SK-N-SH treated with all-trans-retinoic acid at 6 μM for 48 hours (cell line): ENCODE measurements around the gene GCNA.
A peak's percentile ranks its signal among the peaks of the same experiment; 100 is the strongest.

ENCODE experiments used
- ATAC-seq: fragments of 200-7000 bp; cut with Tn5 transposase; 3 replicates; pipeline ENCODE4 v1.9.1; 2020; ENCODE audit warnings: mild to moderate bottlenecking, moderate library complexity
- ARNTL ChIP-seq: fragments of 450-650 bp; formaldehyde crosslinking; IDR thresholded peaks from 2 replicates; pipeline ENCODE4 v1.5.0; 2020; ENCODE audit warnings: low read depth, mild to moderate bottlenecking, moderate library complexity, borderline replicate concordance
- BACH2 ChIP-seq: fragments of 250-450 bp; sonication (Bioruptor Pico); IDR thresholded peaks from 2 replicates; pipeline ENCODE4 v1.9.0; 2021; ENCODE audit warnings: mild to moderate bottlenecking, borderline replicate concordance
- CREB5 ChIP-seq: fragments of 250-450 bp; sonication (Bioruptor Pico); IDR thresholded peaks from 2 replicates; pipeline ENCODE4 v1.5.1; 2020; ENCODE audit warnings: low read depth, mild to moderate bottlenecking, moderate library complexity
- CSDC2 ChIP-seq: fragments of 250-450 bp; sonication (Bioruptor Pico); IDR thresholded peaks from 2 replicates; pipeline ENCODE4 v1.5.0; 2020; ENCODE audit warnings: mild to moderate bottlenecking, moderate library complexity
- ESRRG ChIP-seq: fragments of 250-450 bp; sonication (Bioruptor Pico); IDR thresholded peaks from 2 replicates; pipeline ENCODE4 v1.6.1; 2021; ENCODE audit warnings: mild to moderate bottlenecking
- GLIS3 ChIP-seq: fragments of 250-450 bp; sonication (Bioruptor Pico); IDR thresholded peaks from 2 replicates; pipeline ENCODE4 v1.5.0; 2020; ENCODE audit warnings: mild to moderate bottlenecking, moderate library complexity
- PATZ1 ChIP-seq: fragments of 250-450 bp; sonication (Bioruptor Pico); IDR thresholded peaks from 2 replicates; pipeline ENCODE4 v1.8.0; 2020; ENCODE audit warnings: mild to moderate bottlenecking, moderate library complexity, borderline replicate concordance
- POU6F1 ChIP-seq: fragments of 250-450 bp; sonication (Bioruptor Pico); IDR thresholded peaks from 2 replicates; pipeline ENCODE4 v1.8.0; 2021; ENCODE audit warnings: low read depth, mild to moderate bottlenecking, moderate library complexity, borderline replicate concordance
- PPARA ChIP-seq: fragments of 250-450 bp; sonication (Bioruptor Pico); IDR thresholded peaks from 2 replicates; pipeline ENCODE4 v1.5.0; 2020; ENCODE audit warnings: mild to moderate bottlenecking, borderline replicate concordance
- RARB ChIP-seq: fragments of 250-450 bp; sonication (Bioruptor Pico); IDR thresholded peaks from 2 replicates; pipeline ENCODE4 v1.8.0; 2021; ENCODE audit warnings: mild to moderate bottlenecking, moderate library complexity
- SNAI2 ChIP-seq: fragments of 250-450 bp; sonication (Bioruptor Pico); IDR thresholded peaks from 2 replicates; pipeline ENCODE4 v1.5.0; 2020; ENCODE audit warnings: mild to moderate bottlenecking, moderate library complexity
- TCF4 ChIP-seq: fragments of 250-450 bp; sonication (Bioruptor Pico); IDR thresholded peaks from 2 replicates; pipeline ENCODE4 v1.8.0; 2021; ENCODE audit warnings: mild to moderate bottlenecking, moderate library complexity, borderline replicate concordance
- ZC3H10 ChIP-seq: fragments of 250-450 bp; sonication (Bioruptor Pico); IDR thresholded peaks from 2 replicates; pipeline ENCODE4 v1.5.1; 2021; ENCODE audit warnings: mild to moderate bottlenecking, moderate library complexity
- ZFP3 ChIP-seq: fragments of 250-450 bp; sonication (Bioruptor Pico); IDR thresholded peaks from 2 replicates; pipeline ENCODE4 v1.5.0; 2020; ENCODE audit warnings: mild to moderate bottlenecking, moderate library complexity
- ZFP30 ChIP-seq: fragments of 450-650 bp; formaldehyde crosslinking; IDR thresholded peaks from 2 replicates; pipeline ENCODE4 v1.5.0; 2022; ENCODE audit warnings: mild to moderate bottlenecking, moderate library complexity
- ZNF565 ChIP-seq: fragments of 450-650 bp; formaldehyde crosslinking; conservative IDR thresholded peaks from 2 replicates; pipeline ENCODE4 v1.5.0; 2020; ENCODE audit warnings: low read depth, mild to moderate bottlenecking, moderate library complexity
- ZNF70 ChIP-seq: fragments of 450-650 bp; formaldehyde crosslinking; IDR thresholded peaks from 2 replicates; pipeline ENCODE4 v1.5.0; 2020; ENCODE audit warnings: mild to moderate bottlenecking, moderate library complexity
- TF ChIP-seq, protein P1 (sequence below): fragments of 250-450 bp; sonication (Bioruptor Pico); IDR thresholded peaks from 2 replicates; pipeline ENCODE4 v1.5.0; 2020; ENCODE audit warnings: mild to moderate bottlenecking, moderate library complexity
- TF ChIP-seq, protein P2 (sequence below): fragments of 250-450 bp; sonication (Bioruptor Pico); IDR thresholded peaks from 2 replicates; pipeline ENCODE4 v1.5.1; 2021; ENCODE audit warnings: mild to moderate bottlenecking, moderate library complexity

GCNA gene

GRCh38 chrX:71532753-71533425 lies 45.3 kb upstream of the GCNA start, which contains the start of gene OGT:
Gene OGT, plus strand, starts transcription at chrX:71533104. Its CDS starts 196 bp downstream, at chrX:71533300.
- no peak for TF ChIP-seq ESRRG
- no peak for TF ChIP-seq BACH2 (CRISPR knock-in tag)
- TF ChIP-seq PPARA (CRISPR knock-in tag): no peak
- TF ChIP-seq, protein P1, sequence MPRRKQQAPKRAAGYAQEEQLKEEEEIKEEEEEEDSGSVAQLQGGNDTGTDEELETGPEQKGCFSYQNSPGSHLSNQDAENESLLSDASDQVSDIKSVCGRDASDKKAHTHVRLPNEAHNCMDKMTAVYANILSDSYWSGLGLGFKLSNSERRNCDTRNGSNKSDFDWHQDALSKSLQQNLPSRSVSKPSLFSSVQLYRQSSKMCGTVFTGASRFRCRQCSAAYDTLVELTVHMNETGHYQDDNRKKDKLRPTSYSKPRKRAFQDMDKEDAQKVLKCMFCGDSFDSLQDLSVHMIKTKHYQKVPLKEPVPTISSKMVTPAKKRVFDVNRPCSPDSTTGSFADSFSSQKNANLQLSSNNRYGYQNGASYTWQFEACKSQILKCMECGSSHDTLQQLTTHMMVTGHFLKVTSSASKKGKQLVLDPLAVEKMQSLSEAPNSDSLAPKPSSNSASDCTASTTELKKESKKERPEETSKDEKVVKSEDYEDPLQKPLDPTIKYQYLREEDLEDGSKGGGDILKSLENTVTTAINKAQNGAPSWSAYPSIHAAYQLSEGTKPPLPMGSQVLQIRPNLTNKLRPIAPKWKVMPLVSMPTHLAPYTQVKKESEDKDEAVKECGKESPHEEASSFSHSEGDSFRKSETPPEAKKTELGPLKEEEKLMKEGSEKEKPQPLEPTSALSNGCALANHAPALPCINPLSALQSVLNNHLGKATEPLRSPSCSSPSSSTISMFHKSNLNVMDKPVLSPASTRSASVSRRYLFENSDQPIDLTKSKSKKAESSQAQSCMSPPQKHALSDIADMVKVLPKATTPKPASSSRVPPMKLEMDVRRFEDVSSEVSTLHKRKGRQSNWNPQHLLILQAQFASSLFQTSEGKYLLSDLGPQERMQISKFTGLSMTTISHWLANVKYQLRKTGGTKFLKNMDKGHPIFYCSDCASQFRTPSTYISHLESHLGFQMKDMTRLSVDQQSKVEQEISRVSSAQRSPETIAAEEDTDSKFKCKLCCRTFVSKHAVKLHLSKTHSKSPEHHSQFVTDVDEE: no peak
- no peak for TF ChIP-seq GLIS3
- TF ChIP-seq ARNTL (CRISPR knock-in tag): no peak
- TF ChIP-seq ZFP3: no peak
- TF ChIP-seq, protein P2, sequence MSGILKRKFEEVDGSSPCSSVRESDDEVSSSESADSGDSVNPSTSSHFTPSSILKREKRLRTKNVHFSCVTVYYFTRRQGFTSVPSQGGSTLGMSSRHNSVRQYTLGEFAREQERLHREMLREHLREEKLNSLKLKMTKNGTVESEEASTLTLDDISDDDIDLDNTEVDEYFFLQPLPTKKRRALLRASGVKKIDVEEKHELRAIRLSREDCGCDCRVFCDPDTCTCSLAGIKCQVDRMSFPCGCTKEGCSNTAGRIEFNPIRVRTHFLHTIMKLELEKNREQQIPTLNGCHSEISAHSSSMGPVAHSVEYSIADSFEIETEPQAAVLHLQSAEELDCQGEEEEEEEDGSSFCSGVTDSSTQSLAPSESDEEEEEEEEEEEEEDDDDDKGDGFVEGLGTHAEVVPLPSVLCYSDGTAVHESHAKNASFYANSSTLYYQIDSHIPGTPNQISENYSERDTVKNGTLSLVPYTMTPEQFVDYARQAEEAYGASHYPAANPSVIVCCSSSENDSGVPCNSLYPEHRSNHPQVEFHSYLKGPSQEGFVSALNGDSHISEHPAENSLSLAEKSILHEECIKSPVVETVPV (CRISPR knock-in tag): no peak
- TF ChIP-seq TCF4: no peak
- no peak for TF ChIP-seq ZFP30
- TF ChIP-seq CSDC2 (CRISPR knock-in tag): no peak
- TF ChIP-seq ZNF70 (CRISPR knock-in tag): no peak
- no peak for TF ChIP-seq POU6F1 (CRISPR knock-in tag)
- TF ChIP-seq SNAI2 (CRISPR knock-in tag): no peak
- no peak for TF ChIP-seq PATZ1 (CRISPR knock-in tag)
- no peak for TF ChIP-seq RARB (CRISPR knock-in tag)
- no peak for TF ChIP-seq ZNF565 (CRISPR knock-in tag)
- TF ChIP-seq ZC3H10 (CRISPR knock-in tag): no peak
- ATAC-seq: peak; percentile 89

- TF ChIP-seq, protein P2 (CRISPR knock-in tag): no peak
- TF ChIP-seq SNAI2 (CRISPR knock-in tag) (no peak), ZNF70 (CRISPR knock-in tag) (no peak)
- ATAC-seq: peak; percentile 10; the same call in 2 of the 3 replicates
Measured at GRCh38 chrX:71533516-71533850, 44.8 kb upstream of the GCNA start.

DNA sequence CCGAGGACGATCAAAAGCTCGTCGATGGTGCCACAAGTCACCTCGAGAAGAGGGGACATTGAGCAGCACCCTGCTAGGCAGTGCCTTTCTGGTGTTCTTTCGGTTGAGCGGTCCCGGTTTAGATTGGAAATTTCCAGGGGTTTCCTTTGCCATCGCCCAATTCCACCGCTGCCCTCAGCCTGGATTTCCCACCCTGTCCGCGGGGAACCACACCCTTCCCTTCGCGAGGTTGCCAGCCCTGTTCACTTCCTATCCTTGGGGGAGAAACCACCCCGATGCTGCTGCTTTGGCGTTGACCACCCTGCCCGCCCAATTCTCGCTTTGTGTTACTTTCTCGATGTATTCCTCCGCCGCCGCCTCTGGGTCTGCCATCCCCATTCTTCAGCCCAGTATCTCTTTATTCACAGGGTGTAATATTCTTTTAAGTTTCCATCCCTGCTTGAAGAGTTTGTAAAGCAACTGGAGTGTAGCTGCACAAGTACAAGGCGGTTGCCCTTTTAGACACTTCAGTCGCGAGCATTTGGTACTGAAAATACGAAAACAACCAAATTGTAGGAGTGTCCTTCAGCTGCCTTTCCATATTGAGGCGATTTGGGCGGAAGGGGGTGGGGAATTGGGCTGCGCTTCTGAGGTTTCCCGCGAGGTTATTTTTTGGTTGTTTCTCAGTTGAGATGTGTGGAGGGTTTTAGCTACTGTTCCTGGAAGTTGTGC lies 44.2 kb upstream of the GCNA start:
- no peak for TF ChIP-seq BACH2 (CRISPR knock-in tag)
- TF ChIP-seq RARB (CRISPR knock-in tag): no peak
- TF ChIP-seq CREB5: no peak
- peak; percentile 45 for ATAC-seq
